CD14-positive monocyte (primary cell): ENCODE measurements around the gene IFT172. TPM values are rescaled to one million over a fixed set of nuclear protein-coding genes. Genes with fewer than 3 reads are reported as not detected.

Source experiments
- DNase-seq, 3 donors: peaks; one replicate each; pipeline ENCODE4 v3.0.0-alpha.2; 2011 to 2022
- H2AFZ ChIP-seq: 2 replicates; pipeline ENCODE4 v1.6.0; 2012; ENCODE audit warnings: mild to moderate bottlenecking, low read depth, low read length, inconsistent platforms; ENCODE audit not compliant: insufficient read depth, poor library complexity, severe bottlenecking
- H3K27ac ChIP-seq, 2 donors: 1 replicate in 1 of 2; 2 replicates in 1 of 2; pipeline ENCODE4 v1.5.1; 2012 to 2013; ENCODE audit warnings: low read length in 2 of 2, control low read depth in 1 of 2, inconsistent platforms in 1 of 2, low read depth in 1 of 2, mild to moderate bottlenecking in 1 of 2
- H3K27me3 ChIP-seq, 2 donors: one replicate each; pipeline versions ENCODE4 v1.6.0 to v1.6.1; 2011 to 2013; ENCODE audit warnings: low read length in 2 of 2; ENCODE audit not compliant: control insufficient read depth in 2 of 2, insufficient read depth in 2 of 2
- H3K36me3 ChIP-seq, 2 donors: replicated peaks in 1 of 2; 1 replicate in 1 of 2; 2 replicates in 1 of 2; pipeline versions ENCODE4 v1.5.1 to v1.6.1; 2012 to 2013; ENCODE audit warnings: low read length in 2 of 2, control low read depth in 1 of 2, inconsistent platforms in 1 of 2, mild to moderate bottlenecking in 1 of 2; ENCODE audit not compliant: insufficient read depth in 2 of 2, control insufficient read depth in 1 of 2
- H3K4me1 ChIP-seq, 2 donors: 1 replicate in 1 of 2; 2 replicates in 1 of 2; pipeline versions ENCODE4 v1.5.1 to v1.6.1; 2012 to 2013; ENCODE audit warnings: low read length in 2 of 2, control low read depth in 1 of 2, inconsistent platforms in 1 of 2, mild to moderate bottlenecking in 1 of 2, moderate library complexity in 1 of 2; ENCODE audit not compliant: insufficient read depth in 2 of 2, control insufficient read depth in 1 of 2
- H3K4me2 ChIP-seq: replicated peaks from 2 replicates; pipeline ENCODE3; 2012; ENCODE audit warnings: low read length, moderate library complexity, mild to moderate bottlenecking; ENCODE audit not compliant: poor library complexity, severe bottlenecking; ENCODE audit errors: extremely low read depth
- H3K4me3 ChIP-seq, 3 experiments: fragments of 200-600 bp in 1 of 3; sonication (generic) in 1 of 3; replicated peaks in 1 of 3; 1 replicate in 2 of 3; 2 replicates in 1 of 3; pipeline ENCODE4 v1.5.1; 2011 to 2013; ENCODE audit warnings: low read length in 3 of 3, mild to moderate bottlenecking in 3 of 3, control low read depth in 2 of 3, low read depth in 2 of 3, inconsistent platforms in 1 of 3, moderate library complexity in 1 of 3
- H3K79me2 ChIP-seq: 2 replicates; pipeline ENCODE4 v1.6.0; 2012; ENCODE audit warnings: mild to moderate bottlenecking, control low read depth, inconsistent platforms, low read length, moderate library complexity; ENCODE audit not compliant: insufficient read depth
- H3K9ac ChIP-seq: 2 replicates; pipeline ENCODE4 v1.6.0; 2017; ENCODE audit warnings: low read length, mild to moderate bottlenecking; ENCODE audit not compliant: insufficient read depth, poor library complexity, severe bottlenecking
- H3K9me3 ChIP-seq, 2 donors: replicated peaks in 1 of 2; 1 replicate in 1 of 2; 2 replicates in 1 of 2; pipeline versions ENCODE4 v1.5.1 to v1.6.1; 2012 to 2013; ENCODE audit warnings: low read length in 2 of 2, control low read depth in 1 of 2; ENCODE audit not compliant: control insufficient read depth in 1 of 2, insufficient read depth in 1 of 2
- H4K20me1 ChIP-seq: 2 replicates; pipeline ENCODE4 v1.6.0; 2012; ENCODE audit warnings: mild to moderate bottlenecking, low read length, control low read depth, moderate library complexity; ENCODE audit not compliant: insufficient read depth
- H3K27ac Mint-ChIP-seq, 7 donors: one replicate each; pipeline ENCODE4 v1.8.0; 2020; ENCODE audit warnings: mild to moderate bottlenecking in 7 of 7, mixed read lengths in 7 of 7, moderate library complexity in 6 of 7, inconsistent platforms in 2 of 7
- H3K27me3 Mint-ChIP-seq, 3 donors: one replicate each; pipeline ENCODE4 v1.8.0; 2021 to 2022; ENCODE audit warnings: low read depth in 3 of 3, mild to moderate bottlenecking in 3 of 3, mixed read lengths in 3 of 3, moderate library complexity in 3 of 3, inconsistent platforms in 1 of 3
- H3K36me3 Mint-ChIP-seq, 2 donors: one replicate each; pipeline ENCODE4 v1.8.0; 2020; ENCODE audit warnings: mixed read lengths in 2 of 2, inconsistent platforms in 1 of 2, mild to moderate bottlenecking in 1 of 2
- H3K4me1 Mint-ChIP-seq: one replicate; pipeline ENCODE4 v1.8.0; 2020; ENCODE audit warnings: mild to moderate bottlenecking, mixed read lengths
- H3K4me3 Mint-ChIP-seq, 2 donors: one replicate each; pipeline ENCODE4 v1.8.0; 2020; ENCODE audit warnings: mild to moderate bottlenecking in 2 of 2, mixed read lengths in 2 of 2, moderate library complexity in 1 of 2
- H3K9me3 Mint-ChIP-seq, 7 donors: one replicate each; pipeline ENCODE4 v1.8.0; 2020 to 2022; ENCODE audit warnings: mixed read lengths in 7 of 7, mild to moderate bottlenecking in 6 of 7, moderate library complexity in 6 of 7, inconsistent platforms in 2 of 7
- WGBS: methylation state at CpG from one replicate; pipeline ENCODE4 v1.1.5; 2013; ENCODE audit warnings: missing lambda C conversion rate; ENCODE audit not compliant: insufficient coverage; 5-methylcytosine and 5-hydroxymethylcytosine counted together
- intact Hi-C, 2 donors: fragments of 100-400 bp; cut with micrococcal nuclease; formaldehyde crosslinking; loops; one replicate each; pipeline versions ENCODE4 v1.15.0 to v1.15.1; 2023
- polyA plus RNA-seq, 3 donors: library from polyadenylated mRNA; depleted of rRNA in 1 of 3; unstranded in 2 of 3; stranded (reverse) in 1 of 3; fragments of 300-500 nt in 2 of 3; fragments of >200 nt in 1 of 3; fragmentation: Illumina TruSeq in 2 of 3; gene quantifications; 1 replicate in 2 of 3; 2 replicates in 1 of 3; pipeline ENCODE4 v1.2.3, GENCODE V29; 2012 to 2021
- TF ChIP-seq, protein P1 (sequence below): fragments of 200-600 bp; IDR thresholded peaks from one replicate; pipeline ENCODE4 v1.8.0; 2022; ENCODE audit warnings: antibody characterized with exemption, mild to moderate bottlenecking

The IFT172 gene
- polyA plus RNA-seq, 3 donors = 1.7 to 12.8 (median 3.6) TPM

- H3K4me1 ChIP-seq = peaks cover 19 to 28% of the 10 kb centered on the region in 2 donors
- H3K79me2 ChIP-seq = peaks cover 51% of the 10 kb centered on the region
- WGBS = under 1% methylated on average over 43 of the region's 51 CpGs
- Mint-ChIP-seq H3K36me3 (peaks cover 16 to 24% of the 10 kb centered on the region in 2 donors), H3K4me3 (peak overlapping the region; percentile 96), H3K27me3 (no peaks in the 10 kb centered on the region), H3K27ac (peak overlapping the region; percentile 90 to 95 (median 92)), H3K4me1 (peaks cover 29% of the 10 kb centered on the region), H3K9me3 (peaks cover 0 to 3% (median 0%) of the 10 kb centered on the region in 7 donors)
- H4K20me1 ChIP-seq = peaks cover 51% of the 10 kb centered on the region
- peak; percentile 83 for DNase-seq
- H3K9me3 ChIP-seq = no peaks in the 10 kb centered on the region
- H3K36me3 ChIP-seq = peaks cover 12 to 18% of the 10 kb centered on the region in 2 donors
- H2AFZ ChIP-seq = peak overlapping the region; percentile 98
- peak overlapping the region; percentile 96 for H3K4me2 ChIP-seq
- TF ChIP-seq, protein P1, sequence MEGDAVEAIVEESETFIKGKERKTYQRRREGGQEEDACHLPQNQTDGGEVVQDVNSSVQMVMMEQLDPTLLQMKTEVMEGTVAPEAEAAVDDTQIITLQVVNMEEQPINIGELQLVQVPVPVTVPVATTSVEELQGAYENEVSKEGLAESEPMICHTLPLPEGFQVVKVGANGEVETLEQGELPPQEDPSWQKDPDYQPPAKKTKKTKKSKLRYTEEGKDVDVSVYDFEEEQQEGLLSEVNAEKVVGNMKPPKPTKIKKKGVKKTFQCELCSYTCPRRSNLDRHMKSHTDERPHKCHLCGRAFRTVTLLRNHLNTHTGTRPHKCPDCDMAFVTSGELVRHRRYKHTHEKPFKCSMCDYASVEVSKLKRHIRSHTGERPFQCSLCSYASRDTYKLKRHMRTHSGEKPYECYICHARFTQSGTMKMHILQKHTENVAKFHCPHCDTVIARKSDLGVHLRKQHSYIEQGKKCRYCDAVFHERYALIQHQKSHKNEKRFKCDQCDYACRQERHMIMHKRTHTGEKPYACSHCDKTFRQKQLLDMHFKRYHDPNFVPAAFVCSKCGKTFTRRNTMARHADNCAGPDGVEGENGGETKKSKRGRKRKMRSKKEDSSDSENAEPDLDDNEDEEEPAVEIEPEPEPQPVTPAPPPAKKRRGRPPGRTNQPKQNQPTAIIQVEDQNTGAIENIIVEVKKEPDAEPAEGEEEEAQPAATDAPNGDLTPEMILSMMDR = no peak
- H3K9ac ChIP-seq = peak overlapping the region; percentile 94
- peak overlapping the region; percentile 81 to 89 for H3K27ac ChIP-seq
- H3K27me3 ChIP-seq = no peaks in the 10 kb centered on the region
- intact Hi-C loops = loop anchor here (1.0 to 10.0 kb wide), 4 partner anchors 19 to 217 kb away; partner anchors contain the start of genes EIF2B4 (in 2 of the 2), SNX17 (in 2 of the 2), ZNF512 (in 2 of the 2) and ATRAID (in 1 of the 2)
- H3K4me3 ChIP-seq = peak overlapping the region; percentile 64 to 98 (median 73)
Observed at GRCh38 chr2:27428978-27429541, 60.5 kb downstream of the IFT172 start.

DNA sequence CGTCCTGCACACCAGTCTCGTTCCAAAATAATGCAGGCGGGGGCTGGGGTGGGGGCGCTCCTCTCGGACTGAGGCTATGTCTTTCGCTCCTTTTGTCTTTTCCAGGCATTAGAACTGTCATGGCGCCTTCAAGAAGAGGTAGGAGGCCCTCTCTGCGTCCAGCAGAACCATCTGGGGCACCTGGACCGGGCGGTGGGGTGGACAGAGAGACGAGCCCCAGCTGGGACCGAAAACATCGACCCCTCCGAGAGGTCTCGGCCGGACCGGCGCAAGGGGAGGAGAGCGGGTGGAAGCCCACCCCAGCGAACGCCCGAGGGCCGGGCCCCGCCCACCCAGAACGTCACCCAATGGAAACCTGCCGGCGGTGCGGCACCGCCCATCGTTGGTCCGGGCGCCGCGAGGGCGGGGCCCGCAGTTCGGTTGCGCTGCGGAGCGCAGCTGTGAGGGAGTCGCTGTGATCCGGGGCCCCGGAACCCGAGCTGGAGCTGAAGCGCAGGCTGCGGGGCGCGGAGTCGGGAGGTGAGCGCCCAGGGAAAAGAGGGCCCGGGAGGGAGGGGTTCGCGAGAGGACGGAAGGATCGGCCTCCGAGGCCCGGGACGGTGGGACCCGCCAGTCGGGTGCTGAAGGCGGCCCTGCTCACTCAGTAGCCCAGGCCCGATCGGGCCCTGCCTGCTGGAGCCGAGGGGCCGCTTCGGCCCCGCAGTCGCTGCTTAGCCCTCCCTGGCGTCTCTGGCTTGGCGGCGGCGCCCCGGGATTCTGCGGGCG lies 61.1 kb downstream of the IFT172 start, which contains the start of gene NRBP1:
Gene NRBP1 (plus strand): TSS at position 419 of the 765 bp plus-strand sequence. CDS start 4,643 bp downstream, outside the sequence.
- peak within 1 kb of the TSS; percentile 94 for H3K9ac ChIP-seq

More for the DNA sequence above, 61.1 kb downstream of the IFT172 start, which contains the start of gene NRBP1:
- H3K27ac ChIP-seq = peak within 1 kb of the TSS; percentile 81 to 89
- peaks cover 0 to 3% (median 0%) of the 10 kb centered on the region in 7 donors for H3K9me3 Mint-ChIP-seq
- H3K9me3 ChIP-seq = no peaks in the 10 kb centered on the region
- peak within 1 kb of the TSS; percentile 64 to 98 (median 73) for H3K4me3 ChIP-seq
- peaks cover 48% of the 10 kb centered on the region for H3K79me2 ChIP-seq
- no peaks in the 10 kb centered on the region for H3K27me3 ChIP-seq
- H3K4me2 ChIP-seq = peak within 1 kb of the TSS; percentile 96
- TF ChIP-seq, protein P1 = no peak
- peaks cover 6 to 11% of the 10 kb centered on the region in 2 donors for H3K36me3 ChIP-seq
- H3K36me3 Mint-ChIP-seq = peaks cover 9 to 18% of the 10 kb centered on the region in 2 donors
- H3K27ac Mint-ChIP-seq = peak within 1 kb of the TSS; percentile 90 to 97 (median 93)
- H3K4me1 ChIP-seq = peaks cover 19 to 28% of the 10 kb centered on the region in 2 donors
- no peaks in the 10 kb centered on the region for H3K27me3 Mint-ChIP-seq
- H4K20me1 ChIP-seq = peaks cover 44% of the 10 kb centered on the region
- peaks cover 29% of the 10 kb centered on the region for H3K4me1 Mint-ChIP-seq
- intact Hi-C loops = loop anchor here (1.0 to 10.0 kb wide), 4 partner anchors 18 to 216 kb away; partner anchors contain the start of genes EIF2B4 (in 2 of the 2), SNX17 (in 2 of the 2), ZNF512 (in 2 of the 2) and ATRAID (in 1 of the 2)
- peak within 1 kb of the TSS; percentile 96 for H3K4me3 Mint-ChIP-seq
- peak within 1 kb of the TSS; percentile 98 for H2AFZ ChIP-seq
- under 1% methylated on average over 72 of the region's 75 CpGs for WGBS
- peak; percentile 80 to 83 (median 80) for DNase-seq
